C4-2B (cell line): ENCODE data around the gene ZBTB22.
A peak's percentile ranks its signal among the peaks of the same experiment; 100 is the strongest.
"Not testable (repeated sequence)": the region's sequence is repeated elsewhere in the genome, so short reads cannot be mapped to it uniquely, and the experiment has no call there.

Experiments used
- H3K27ac ChIP-seq: fragments of 450-650 bp; 2 replicates; pipeline ENCODE4 v1.5.1; 2017
- CTCF ChIP-seq: fragments of 450-650 bp; conservative IDR thresholded peaks from 2 replicates; pipeline ENCODE4 v1.5.1; 2017; ENCODE audit warnings: mild to moderate bottlenecking
- ZFX ChIP-seq: fragments of 450-650 bp; IDR thresholded peaks from 2 replicates; pipeline ENCODE4 v1.6.1; 2017

ZBTB22 gene

GRCh38 chr6:33288921-33289783 is 28.4 kb downstream of the ZBTB22 start, which contains the start of the genes PFDN6 and WDR46:
TSS of gene PFDN6 (plus strand) at chr6:33289601. CDS start at chr6:33289857, 256 bp downstream.
TSS of gene WDR46 (minus strand) at chr6:33289239. CDS start at chr6:33289170, 69 bp downstream.
- H3K27ac ChIP-seq = peak within 1 kb of the TSS; percentile 76
- TF ChIP-seq ZFX = no peak

GRCh38 chr6:33288141-33288920 is 29.2 kb downstream of the ZBTB22 start:
- H3K27ac ChIP-seq = peak overlapping the region; percentile 76
- TF ChIP-seq CTCF = no peak
- peak; percentile 33; the same call in 1 of the 2 replicates for TF ChIP-seq ZFX

- no peak overlapping the region for H3K27ac ChIP-seq
- TF ChIP-seq ZFX (no peak), CTCF (no peak)
These were observed 30.3 kb downstream of the ZBTB22 start for GRCh38 chr6:33286946-33287914.

GRCh38 chr6:33285214-33285613 is 32.3 kb downstream of the ZBTB22 start:
- H3K27ac ChIP-seq = not testable (repeated sequence)

- TF ChIP-seq ZFX = no peak
- no peak for TF ChIP-seq CTCF
- H3K27ac ChIP-seq = no peak overlapping the region
These were observed 37.0 kb downstream of the ZBTB22 start for GRCh38 chr6:33280539-33280938.

GRCh38 chr6:33279971-33280511 is 37.5 kb downstream of the ZBTB22 start:
- no peak overlapping the region for H3K27ac ChIP-seq
- TF ChIP-seq ZFX (no peak), CTCF (no peak; the same call in 1 of the 2 replicates)

- no peak overlapping the region for H3K27ac ChIP-seq
- no peak for TF ChIP-seq ZFX
- TF ChIP-seq CTCF = no peak
These were observed 38.3 kb downstream of the ZBTB22 start for GRCh38 chr6:33279257-33279695.
